SK-N-SH treated with all-trans-retinoic acid at 6 μM for 48 hours (cell line): ENCODE results near the gene HMMR.

Source experiments
- ARNTL ChIP-seq: fragments of 450-650 bp; formaldehyde crosslinking; IDR thresholded peaks from 2 replicates; pipeline ENCODE4 v1.5.0; 2020; ENCODE audit warnings: low read depth, mild to moderate bottlenecking, moderate library complexity, borderline replicate concordance
- CSRNP3 ChIP-seq: fragments of 250-450 bp; sonication (Bioruptor Pico); IDR thresholded peaks from 2 replicates; pipeline ENCODE4 v1.5.1; 2021; ENCODE audit warnings: mild to moderate bottlenecking, moderate library complexity
- OSR1 ChIP-seq: fragments of 250-450 bp; sonication (Bioruptor Pico); IDR thresholded peaks from 2 replicates; pipeline ENCODE4 v1.8.0; 2022; ENCODE audit warnings: moderate library complexity, mild to moderate bottlenecking, inconsistent platforms
- PATZ1 ChIP-seq: fragments of 250-450 bp; sonication (Bioruptor Pico); IDR thresholded peaks from 2 replicates; pipeline ENCODE4 v1.8.0; 2020; ENCODE audit warnings: mild to moderate bottlenecking, moderate library complexity, borderline replicate concordance
- RARB ChIP-seq: fragments of 250-450 bp; sonication (Bioruptor Pico); IDR thresholded peaks from 2 replicates; pipeline ENCODE4 v1.8.0; 2021; ENCODE audit warnings: mild to moderate bottlenecking, moderate library complexity
- ZC3H10 ChIP-seq: fragments of 250-450 bp; sonication (Bioruptor Pico); IDR thresholded peaks from 2 replicates; pipeline ENCODE4 v1.5.1; 2021; ENCODE audit warnings: mild to moderate bottlenecking, moderate library complexity
- ZNF8 ChIP-seq: fragments of 450-650 bp; formaldehyde crosslinking; IDR thresholded peaks from 2 replicates; pipeline ENCODE4 v1.5.0; 2020; ENCODE audit warnings: mild to moderate bottlenecking, moderate library complexity

GRCh38 chr5:163498886-163499285 lies 38.5 kb downstream of the HMMR start:
- no peak for TF ChIP-seq ARNTL (CRISPR knock-in tag)
- TF ChIP-seq ZNF8 = no peak
- TF ChIP-seq PATZ1 (CRISPR knock-in tag) = no peak
- TF ChIP-seq CSRNP3 (CRISPR knock-in tag) = no peak
- TF ChIP-seq OSR1 (CRISPR knock-in tag) = no peak
- no peak for TF ChIP-seq ZC3H10
- no peak for TF ChIP-seq RARB (CRISPR knock-in tag)
